Gastrocnemius medialis (tissue), 4 donors: ENCODE data around the gene PSMD5.

Source experiments
- POLR2A ChIP-seq, 2 donors: fragments of 450-650 bp; IDR thresholded peaks; one replicate each; pipeline ENCODE4 v1.6.1; 2017; ENCODE audit warnings: antibody characterized with exemption in 2 of 2, mild to moderate bottlenecking in 2 of 2, moderate library complexity in 2 of 2
- TF ChIP-seq, protein P1 (sequence below), 5 experiments: fragments of 450-650 bp in 3 of 5; fragments of 200-600 bp in 2 of 5; sonication (generic) in 2 of 5; IDR thresholded peaks in 4 of 5; conservative IDR thresholded peaks in 1 of 5; 1 replicate in 4 of 5; 2 replicates in 1 of 5; pipeline ENCODE4 v1.5.1; 2016 to 2019; ENCODE audit warnings: antibody characterized with exemption in 5 of 5, mild to moderate bottlenecking in 3 of 5, moderate library complexity in 3 of 5

GRCh38 chr9:120837921-120838320 lies 4.8 kb downstream of the PSMD5 start:
- TF ChIP-seq, protein P1, sequence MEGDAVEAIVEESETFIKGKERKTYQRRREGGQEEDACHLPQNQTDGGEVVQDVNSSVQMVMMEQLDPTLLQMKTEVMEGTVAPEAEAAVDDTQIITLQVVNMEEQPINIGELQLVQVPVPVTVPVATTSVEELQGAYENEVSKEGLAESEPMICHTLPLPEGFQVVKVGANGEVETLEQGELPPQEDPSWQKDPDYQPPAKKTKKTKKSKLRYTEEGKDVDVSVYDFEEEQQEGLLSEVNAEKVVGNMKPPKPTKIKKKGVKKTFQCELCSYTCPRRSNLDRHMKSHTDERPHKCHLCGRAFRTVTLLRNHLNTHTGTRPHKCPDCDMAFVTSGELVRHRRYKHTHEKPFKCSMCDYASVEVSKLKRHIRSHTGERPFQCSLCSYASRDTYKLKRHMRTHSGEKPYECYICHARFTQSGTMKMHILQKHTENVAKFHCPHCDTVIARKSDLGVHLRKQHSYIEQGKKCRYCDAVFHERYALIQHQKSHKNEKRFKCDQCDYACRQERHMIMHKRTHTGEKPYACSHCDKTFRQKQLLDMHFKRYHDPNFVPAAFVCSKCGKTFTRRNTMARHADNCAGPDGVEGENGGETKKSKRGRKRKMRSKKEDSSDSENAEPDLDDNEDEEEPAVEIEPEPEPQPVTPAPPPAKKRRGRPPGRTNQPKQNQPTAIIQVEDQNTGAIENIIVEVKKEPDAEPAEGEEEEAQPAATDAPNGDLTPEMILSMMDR (IDR thresholded peaks at IDR 0.05 in 4 of 5, conservative IDR thresholded peaks at IDR 0.05 in 1 of 5), result no peak
- TF ChIP-seq POLR2A (IDR thresholded peaks at IDR 0.05), result no peak
